ENCODE measurements around the gene ARSA. TPM values are rescaled to one million over a fixed set of nuclear protein-coding genes. Genes with fewer than 3 reads are reported as not detected.

ARSA gene
- total and polyA plus RNA-seq, 12 donors, result 5.5 to 168 (median 67.5) TPM

- peak in 1 of 7 donors; percentile 37 for DNase-seq
- TF ChIP-seq POLR2A (IDR thresholded peaks at IDR 0.05) (no peak), CTCF (IDR thresholded peaks at IDR 0.05) (no peak)
- peak overlapping the region in 1 of 4 donors; percentile 47 for H3K4me3 ChIP-seq
- no peaks in the 10 kb centered on the region for H3K9me3 ChIP-seq (replicated peaks in 1 of 3)
- peak overlapping the region in 4 of 5 donors; percentile 3 to 79 (median 23) for H3K27ac ChIP-seq
- H3K27me3 ChIP-seq, result peaks cover 14% of the 10 kb centered on the region
- peaks cover 0 to 6% of the 10 kb centered on the region in 2 donors for H3K4me1 ChIP-seq (replicated peaks in 1 of 2)
- WGBS, 4 donors, result 3 to 5% (median 4%) methylated on average over 31 to 68 of the region's 69 CpGs
- no peaks in the 10 kb centered on the region for H3K36me3 ChIP-seq (replicated peaks in 1 of 2)
- intact Hi-C loops (cut with DNase I), result no loop called here
These were observed 45.5 kb upstream of the ARSA start for GRCh38 chr22:50673231-50674129.

GRCh38 chr22:50672471-50673230 lies 44.7 kb upstream of the ARSA start, which contains the start of gene SHANK3:
Gene SHANK3 (plus strand): TSS chr22:50672823.
- peak within 1 kb of the TSS in 1 of 4 donors; percentile 47 for H3K4me3 ChIP-seq
- no peaks in the 10 kb centered on the region for H3K36me3 ChIP-seq (replicated peaks in 1 of 2)
- peaks cover 17% of the 10 kb centered on the region for H3K27me3 ChIP-seq
- H3K4me1 ChIP-seq (replicated peaks in 1 of 2), result peaks cover 0 to 6% of the 10 kb centered on the region in 2 donors
- TF ChIP-seq CTCF (IDR thresholded peaks at IDR 0.05) (no peak), POLR2A (IDR thresholded peaks at IDR 0.05) (peak; percentile 47 to 61)
- H3K9me3 ChIP-seq (replicated peaks in 1 of 3), result no peaks in the 10 kb centered on the region
- WGBS, 4 donors, result 37 to 50% (median 44%) methylated on average over 9 to 23 of the region's 23 CpGs
- H3K27ac ChIP-seq, result peak within 1 kb of the TSS in 4 of 5 donors; percentile 23 to 85 (median 48)
- intact Hi-C loops (cut with DNase I), result no loop called here
- peak; percentile 42 to 80 (median 55) for DNase-seq

- intact Hi-C loops (cut with DNase I), result no loop called here
- Histone ChIP-seq H3K27me3 (peaks cover 20% of the 10 kb centered on the region), H3K9me3 (replicated peaks in 1 of 3) (no peaks in the 10 kb centered on the region), H3K27ac (peak overlapping the region in 3 of 5 donors; percentile 23 to 85 (median 63)), H3K36me3 (replicated peaks in 1 of 2) (no peaks in the 10 kb centered on the region), H3K4me3 (no peak overlapping the region), H3K4me1 (replicated peaks in 1 of 2) (peaks cover 0 to 6% of the 10 kb centered on the region in 2 donors)
- no peak for DNase-seq
- WGBS, 4 donors, result 70 to 87% (median 77%) methylated on average over 7 to 8 of the region's 8 CpGs
- TF ChIP-seq POLR2A (IDR thresholded peaks at IDR 0.05) (no peak), CTCF (IDR thresholded peaks at IDR 0.05) (no peak)
These were observed 44.1 kb upstream of the ARSA start for GRCh38 chr22:50672041-50672440.

- TF ChIP-seq POLR2A (IDR thresholded peaks at IDR 0.05) (no peak), CTCF (IDR thresholded peaks at IDR 0.05) (no peak)
- intact Hi-C loops (cut with DNase I), result no loop called here
- peaks cover 20% of the 10 kb centered on the region for H3K27me3 ChIP-seq
- DNase-seq, result peak in 1 of 7 donors; percentile 50
- H3K4me1 ChIP-seq (replicated peaks in 1 of 2), result peaks cover 0 to 6% of the 10 kb centered on the region in 2 donors
- 55 to 78% (median 57%) methylated on average over 2 to 11 of the region's 11 CpGs for WGBS, 4 donors
- H3K4me3 ChIP-seq, result no peak overlapping the region
- no peaks in the 10 kb centered on the region for H3K36me3 ChIP-seq (replicated peaks in 1 of 2)
- peak overlapping the region in 4 of 5 donors; percentile 19 to 85 (median 43) for H3K27ac ChIP-seq
- H3K9me3 ChIP-seq (replicated peaks in 1 of 3), result no peaks in the 10 kb centered on the region
These were observed 43.7 kb upstream of the ARSA start for GRCh38 chr22:50671641-50672040.
